ACC112 (cell line): Measurements from ENCODE around the gene WWTR1.

Experiments used
- H2AFZ ChIP-seq: fragments of 200-600 bp; sonication (generic); one replicate; pipeline ENCODE4 v1.6.0; 2017; ENCODE audit warnings: antibody characterized with exemption, low read length; ENCODE audit not compliant: unreplicated experiment
- H3K27ac ChIP-seq: fragments of 200-600 bp; sonication (generic); 2 replicates; pipeline ENCODE4 v1.5.1; 2014; ENCODE audit warnings: low read depth, mild to moderate bottlenecking, antibody characterized with exemption, low read length, moderate library complexity
- H3K27me3 ChIP-seq: fragments of 200-600 bp; sonication (generic); 2 replicates; pipeline ENCODE4 v1.6.1; 2014; ENCODE audit warnings: mild to moderate bottlenecking, antibody characterized with exemption, low read length, moderate library complexity, mixed read lengths; ENCODE audit not compliant: insufficient read depth
- H3K36me3 ChIP-seq: fragments of 200-600 bp; sonication (generic); 2 replicates; pipeline ENCODE4 v1.6.1; 2016; ENCODE audit warnings: mild to moderate bottlenecking, antibody characterized with exemption, low read length, moderate library complexity, mixed read lengths; ENCODE audit not compliant: insufficient read depth
- H3K4me1 ChIP-seq: fragments of 200-600 bp; sonication (generic); one replicate; pipeline ENCODE4 v1.6.1; 2016; ENCODE audit warnings: low read length, mixed read lengths; ENCODE audit not compliant: insufficient read depth, unreplicated experiment, control insufficient read depth
- H3K4me3 ChIP-seq: fragments of 200-600 bp; sonication (generic); 2 replicates; pipeline ENCODE4 v1.5.1; 2014; ENCODE audit warnings: mild to moderate bottlenecking, low read depth, low read length
- H3K79me2 ChIP-seq: fragments of 200-600 bp; sonication (generic); one replicate; pipeline ENCODE4 v1.6.0; 2016; ENCODE audit warnings: low read length; ENCODE audit not compliant: control insufficient read depth, unreplicated experiment, insufficient read depth

The WWTR1 gene

GRCh38 chr3:149564079-149564478, 93.7 kb downstream of the WWTR1 start:
- Histone ChIP-seq H3K36me3 (peaks cover 9% of the 10 kb centered on the region; the same call in 1 of the 2 replicates), H3K4me1 (peaks cover 12% of the 10 kb centered on the region), H3K79me2 (peaks cover 52% of the 10 kb centered on the region), H3K27me3 (no peaks in the 10 kb centered on the region), H2AFZ (no peak overlapping the region), H3K27ac (no peak overlapping the region), H3K4me3 (no peak overlapping the region)

GRCh38 chr3:149563114-149563513, 94.7 kb downstream of the WWTR1 start:
- Histone ChIP-seq H3K36me3 (peaks cover 9% of the 10 kb centered on the region; the same call in 1 of the 2 replicates), H3K4me1 (peaks cover 12% of the 10 kb centered on the region), H3K79me2 (peaks cover 60% of the 10 kb centered on the region), H3K27ac (no peak overlapping the region), H3K4me3 (no peak overlapping the region), H3K27me3 (no peaks in the 10 kb centered on the region), H2AFZ (no peak overlapping the region)

- H3K36me3 ChIP-seq, result peaks cover 9% of the 10 kb centered on the region; the same call in 1 of the 2 replicates
- H3K79me2 ChIP-seq, result peaks cover 43% of the 10 kb centered on the region
- H2AFZ ChIP-seq, result no peak overlapping the region
- H3K27me3 ChIP-seq, result no peaks in the 10 kb centered on the region
- H3K4me3 ChIP-seq, result no peak overlapping the region
- no peak overlapping the region for H3K27ac ChIP-seq
- peaks cover 12% of the 10 kb centered on the region for H3K4me1 ChIP-seq
Observed at GRCh38 chr3:149560617-149561016, 97.2 kb downstream of the WWTR1 start.

GRCh38 chr3:149560001-149560400, 97.8 kb downstream of the WWTR1 start:
- Histone ChIP-seq H3K4me3 (no peak overlapping the region), H2AFZ (no peak overlapping the region), H3K4me1 (peaks cover 18% of the 10 kb centered on the region), H3K36me3 (peaks cover 9% of the 10 kb centered on the region; the same call in 1 of the 2 replicates), H3K27me3 (no peaks in the 10 kb centered on the region), H3K79me2 (peaks cover 42% of the 10 kb centered on the region), H3K27ac (no peak overlapping the region)

- peaks cover 23% of the 10 kb centered on the region for H3K4me1 ChIP-seq
- H3K79me2 ChIP-seq, result peaks cover 42% of the 10 kb centered on the region
- no peak overlapping the region for H3K27ac ChIP-seq
- H3K27me3 ChIP-seq, result no peaks in the 10 kb centered on the region
- peaks cover 5% of the 10 kb centered on the region; the same call in 1 of the 2 replicates for H3K36me3 ChIP-seq
- H2AFZ ChIP-seq, result no peak overlapping the region
- no peak overlapping the region for H3K4me3 ChIP-seq
Observed at GRCh38 chr3:149559525-149559924, 98.3 kb downstream of the WWTR1 start.

GRCh38 chr3:149555927-149556326, 101.9 kb downstream of the WWTR1 start:
- Histone ChIP-seq H3K36me3 (no peaks in the 10 kb centered on the region), H3K79me2 (peaks cover 23% of the 10 kb centered on the region), H3K4me1 (peaks cover 41% of the 10 kb centered on the region), H3K4me3 (0 out of 2 replicates have a peak overlapping the region, but pooled peaks have one; percentile 8), H3K27ac (peak overlapping the region; percentile 73), H3K27me3 (no peaks in the 10 kb centered on the region), H2AFZ (no peak overlapping the region)

GRCh38 chr3:149554826-149555225, 103.0 kb downstream of the WWTR1 start:
- no peaks in the 10 kb centered on the region for H3K27me3 ChIP-seq
- no peak overlapping the region for H2AFZ ChIP-seq
- H3K27ac ChIP-seq, result peak overlapping the region; percentile 73
- peak overlapping the region; percentile 19 for H3K4me3 ChIP-seq
- H3K4me1 ChIP-seq, result peaks cover 41% of the 10 kb centered on the region
- H3K79me2 ChIP-seq, result peaks cover 22% of the 10 kb centered on the region
- H3K36me3 ChIP-seq, result no peaks in the 10 kb centered on the region

- peaks cover 43% of the 10 kb centered on the region for H3K4me1 ChIP-seq
- H2AFZ ChIP-seq, result no peak overlapping the region
- H3K4me3 ChIP-seq, result peak overlapping the region; percentile 19; the same call in 1 of the 2 replicates
- H3K79me2 ChIP-seq, result peaks cover 24% of the 10 kb centered on the region
- H3K27me3 ChIP-seq, result no peaks in the 10 kb centered on the region
- peak overlapping the region; percentile 73 for H3K27ac ChIP-seq
- 0 out of 2 replicates have a peak, but pooled peaks cover 4% of the 10 kb centered on the region for H3K36me3 ChIP-seq
Observed at GRCh38 chr3:149553781-149554451, 103.9 kb downstream of the WWTR1 start.

GRCh38 chr3:149552700-149553099, 105.1 kb downstream of the WWTR1 start:
- Histone ChIP-seq H3K79me2 (peaks cover 19% of the 10 kb centered on the region), H3K4me1 (peaks cover 55% of the 10 kb centered on the region), H3K36me3 (0 out of 2 replicates have a peak, but pooled peaks cover 6% of the 10 kb centered on the region), H3K27ac (no peak overlapping the region), H3K4me3 (no peak overlapping the region), H3K27me3 (no peaks in the 10 kb centered on the region), H2AFZ (no peak overlapping the region)

- Histone ChIP-seq H3K4me3 (no peak overlapping the region), H3K27ac (no peak overlapping the region), H3K27me3 (no peaks in the 10 kb centered on the region), H2AFZ (no peak overlapping the region), H3K4me1 (peaks cover 64% of the 10 kb centered on the region), H3K79me2 (peaks cover 29% of the 10 kb centered on the region), H3K36me3 (0 out of 2 replicates have a peak, but pooled peaks cover 11% of the 10 kb centered on the region)
Observed at GRCh38 chr3:149551500-149551899, 106.3 kb downstream of the WWTR1 start.

- Histone ChIP-seq H3K36me3 (0 out of 2 replicates have a peak, but pooled peaks cover 17% of the 10 kb centered on the region), H2AFZ (peak overlapping the region; percentile 4), H3K79me2 (peaks cover 40% of the 10 kb centered on the region), H3K27ac (peak overlapping the region; percentile 95), H3K4me1 (peaks cover 36% of the 10 kb centered on the region), H3K27me3 (no peaks in the 10 kb centered on the region), H3K4me3 (peak overlapping the region; percentile 60)
Observed at GRCh38 chr3:149548669-149549065, 109.2 kb downstream of the WWTR1 start.
